ENCODE data around the gene RPL23.

DNA sequence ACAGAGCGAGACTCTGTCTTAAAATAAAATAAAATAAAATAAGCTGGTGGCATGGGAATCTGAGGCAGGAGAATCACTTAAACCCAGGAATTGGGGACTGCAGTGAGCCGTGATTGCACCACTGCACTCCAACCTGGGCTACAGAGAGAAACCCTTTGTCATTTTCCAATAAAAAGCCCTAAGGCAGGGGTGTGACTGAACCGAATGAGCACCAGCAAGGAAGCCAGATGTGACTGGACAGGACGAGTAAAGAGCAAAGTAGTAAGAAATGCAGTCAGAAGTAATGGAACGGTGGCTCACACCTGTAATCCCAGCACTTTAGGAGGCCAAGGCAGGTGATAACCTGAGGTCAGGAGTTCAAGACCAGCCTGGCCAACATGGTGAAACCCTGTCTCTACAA is 3.8 kb upstream of the RPL23 start:
- TF ChIP-seq, protein P1, sequence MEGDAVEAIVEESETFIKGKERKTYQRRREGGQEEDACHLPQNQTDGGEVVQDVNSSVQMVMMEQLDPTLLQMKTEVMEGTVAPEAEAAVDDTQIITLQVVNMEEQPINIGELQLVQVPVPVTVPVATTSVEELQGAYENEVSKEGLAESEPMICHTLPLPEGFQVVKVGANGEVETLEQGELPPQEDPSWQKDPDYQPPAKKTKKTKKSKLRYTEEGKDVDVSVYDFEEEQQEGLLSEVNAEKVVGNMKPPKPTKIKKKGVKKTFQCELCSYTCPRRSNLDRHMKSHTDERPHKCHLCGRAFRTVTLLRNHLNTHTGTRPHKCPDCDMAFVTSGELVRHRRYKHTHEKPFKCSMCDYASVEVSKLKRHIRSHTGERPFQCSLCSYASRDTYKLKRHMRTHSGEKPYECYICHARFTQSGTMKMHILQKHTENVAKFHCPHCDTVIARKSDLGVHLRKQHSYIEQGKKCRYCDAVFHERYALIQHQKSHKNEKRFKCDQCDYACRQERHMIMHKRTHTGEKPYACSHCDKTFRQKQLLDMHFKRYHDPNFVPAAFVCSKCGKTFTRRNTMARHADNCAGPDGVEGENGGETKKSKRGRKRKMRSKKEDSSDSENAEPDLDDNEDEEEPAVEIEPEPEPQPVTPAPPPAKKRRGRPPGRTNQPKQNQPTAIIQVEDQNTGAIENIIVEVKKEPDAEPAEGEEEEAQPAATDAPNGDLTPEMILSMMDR (conservative IDR thresholded peaks at IDR 0.05; ENCODE audit: low read depth, low read length): no peak
- TF ChIP-seq EZH2 (IDR thresholded peaks at IDR 0.05; ENCODE audit: borderline replicate concordance, low read depth, low read length, poor library complexity, severe bottlenecking): no peak

Data from A673 (cell line).